GM19324 (cell line): ENCODE measurements around the gene SLC35G6.
"Not testable (repeated sequence)": the region's sequence is repeated elsewhere in the genome, so short reads cannot be mapped to it uniquely, and the experiment has no call there.

Source experiments
- ATAC-seq: cut with Tn5 transposase; IDR thresholded peaks from one replicate; pipeline ENCODE4 v1.9.1; 2021; ENCODE audit warnings: mild to moderate bottlenecking, moderate library complexity; ENCODE audit not compliant: unreplicated experiment, low FRiP score

Gene SLC35G6

DNA sequence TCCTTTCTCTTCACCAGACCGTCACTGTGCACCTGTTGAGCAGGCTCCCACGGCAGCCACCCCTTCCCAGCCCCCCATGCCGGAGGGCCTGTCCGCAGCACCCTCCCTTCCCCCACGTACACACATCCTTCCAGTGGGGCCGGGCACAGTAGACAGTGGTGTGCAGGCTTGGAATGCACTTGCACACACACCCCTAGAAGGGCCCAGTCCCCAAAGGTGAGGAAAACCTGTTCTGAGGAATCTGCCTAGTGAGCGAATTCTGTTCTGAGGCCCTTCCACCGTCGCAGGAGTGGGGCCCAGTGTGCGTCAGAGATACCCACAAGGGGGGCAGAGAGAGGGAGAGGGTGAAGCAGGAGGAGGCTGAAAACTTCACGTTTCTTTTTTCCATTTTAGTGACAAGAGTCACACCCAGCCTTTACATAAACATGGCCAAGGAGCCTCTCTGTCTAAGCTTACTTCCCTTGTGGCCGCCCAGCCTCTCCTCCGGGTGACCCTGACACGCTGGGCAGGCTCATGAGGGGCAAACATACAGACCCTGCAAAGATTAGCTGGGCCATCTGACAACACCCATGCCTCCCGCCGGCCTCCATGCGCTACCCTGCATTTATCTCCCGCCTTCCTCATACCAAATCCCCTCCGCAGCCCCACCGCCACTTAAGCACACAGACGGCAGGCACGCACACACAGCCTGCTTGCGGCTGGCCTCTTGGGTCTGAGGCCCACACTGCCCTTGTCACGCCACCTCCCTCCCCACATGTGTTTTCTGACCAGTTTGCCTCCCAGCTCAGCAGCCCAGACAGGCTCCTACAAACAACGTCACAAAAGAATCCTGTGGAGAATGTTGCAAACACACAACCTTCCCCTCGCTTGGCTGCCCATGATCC lies 3.6 kb upstream of the SLC35G6 start:
- no peak for ATAC-seq

DNA sequence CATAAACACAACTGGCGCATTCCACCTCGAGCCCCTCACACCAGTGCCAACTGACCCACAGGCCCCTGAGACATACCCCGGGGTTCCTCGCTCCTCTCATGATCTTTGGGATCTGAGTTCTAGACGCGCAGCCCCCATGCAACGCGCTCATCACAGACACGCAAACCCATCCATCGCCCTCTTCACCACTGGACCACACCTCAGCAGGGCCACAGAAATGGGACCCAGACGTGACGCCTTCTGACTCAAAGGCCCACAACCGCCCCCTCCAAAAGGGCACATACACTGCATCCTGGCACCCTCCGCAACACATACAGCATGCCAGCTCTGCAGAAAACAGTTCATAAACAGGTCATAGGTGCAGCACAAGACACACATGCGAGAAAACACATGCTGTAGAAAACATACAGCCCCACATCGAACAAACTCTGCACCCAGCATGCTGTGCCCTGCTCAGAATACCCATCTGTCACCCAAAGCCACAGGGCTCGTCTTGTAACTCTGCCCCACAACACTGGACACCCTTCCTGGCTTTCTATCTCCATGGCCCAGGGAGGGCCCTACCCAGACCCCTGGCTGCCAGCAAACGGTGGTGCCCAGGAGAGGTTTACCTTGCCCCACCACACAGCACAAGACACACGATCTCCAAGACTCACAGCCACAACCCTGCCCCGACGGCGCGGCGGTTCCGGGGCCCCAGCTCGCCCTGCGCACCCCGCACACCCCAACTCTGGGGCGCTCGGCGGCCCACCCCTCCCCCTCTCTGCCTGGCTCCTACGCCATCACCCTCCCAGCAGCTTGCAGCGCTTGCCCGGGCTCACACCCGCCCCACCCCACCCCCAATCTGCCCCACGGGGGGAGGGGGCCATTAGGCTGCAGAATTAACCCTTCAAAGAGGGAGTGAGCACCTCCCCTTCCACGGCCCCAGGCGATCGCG lies 2.7 kb upstream of the SLC35G6 start:
- no peak for ATAC-seq

DNA sequence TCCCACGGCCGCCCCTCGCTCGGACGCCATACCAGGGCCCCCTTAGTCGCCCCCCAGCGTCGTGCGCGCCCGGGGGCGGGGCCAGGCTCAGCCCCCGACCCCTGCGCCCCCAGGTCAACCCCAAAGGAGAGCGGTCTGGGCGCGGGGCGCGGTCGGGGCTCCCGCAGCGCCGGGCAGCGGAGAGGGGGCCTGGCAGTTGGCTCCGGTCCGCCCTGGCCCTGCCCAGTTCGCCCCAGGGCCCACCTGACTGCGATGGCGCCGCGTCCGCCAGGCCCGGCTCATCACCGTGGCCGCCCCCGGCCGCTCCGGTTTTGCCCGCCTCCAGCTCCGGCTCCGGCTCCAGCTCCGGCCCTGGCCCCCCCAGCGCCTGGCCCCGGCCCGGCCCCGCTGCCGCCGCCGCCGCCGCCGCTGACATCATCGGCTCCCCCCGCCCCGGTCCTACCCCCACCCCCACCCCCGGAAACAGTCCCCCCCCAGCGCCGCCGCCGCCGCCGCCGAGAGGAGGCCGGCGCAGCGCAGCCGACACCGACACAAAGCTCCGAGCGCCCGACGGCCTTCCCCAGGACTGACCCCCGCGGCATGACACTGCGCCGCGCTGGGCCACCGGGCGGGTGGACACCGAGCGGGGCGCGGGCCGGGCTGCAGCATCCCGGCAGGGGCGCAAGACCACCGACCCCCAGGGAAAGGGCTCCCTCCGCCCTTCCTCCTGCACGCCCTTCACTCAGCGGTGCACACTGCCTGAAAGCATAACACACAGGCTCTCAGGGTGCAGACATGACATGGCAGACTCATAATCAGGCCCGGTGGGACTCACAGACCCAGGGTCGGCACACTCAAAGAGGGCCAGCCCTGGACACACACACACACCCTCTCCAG lies 1.8 kb upstream of the SLC35G6 start, which contains the start of gene ZBTB4:
Gene ZBTB4, minus strand, starts transcription at position 419 of the 876 bp plus-strand sequence. CDS start 12,830 bp downstream, outside the sequence.
- no peak for ATAC-seq

DNA sequence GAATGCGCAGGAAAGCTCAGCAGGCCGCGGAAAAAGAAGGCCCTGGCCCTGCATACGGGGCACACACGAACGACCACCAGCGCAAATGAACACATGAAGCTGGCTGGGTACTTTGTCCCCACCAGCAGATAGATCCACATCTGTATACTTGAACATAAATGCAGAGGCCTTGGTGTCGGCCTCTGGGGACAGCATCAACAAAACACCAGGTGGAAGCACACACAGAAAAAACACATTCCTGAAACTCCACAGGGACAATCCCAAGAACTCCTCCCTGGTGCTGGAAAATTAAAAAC lies 1.2 kb upstream of the SLC35G6 start:
- no peak for ATAC-seq

DNA sequence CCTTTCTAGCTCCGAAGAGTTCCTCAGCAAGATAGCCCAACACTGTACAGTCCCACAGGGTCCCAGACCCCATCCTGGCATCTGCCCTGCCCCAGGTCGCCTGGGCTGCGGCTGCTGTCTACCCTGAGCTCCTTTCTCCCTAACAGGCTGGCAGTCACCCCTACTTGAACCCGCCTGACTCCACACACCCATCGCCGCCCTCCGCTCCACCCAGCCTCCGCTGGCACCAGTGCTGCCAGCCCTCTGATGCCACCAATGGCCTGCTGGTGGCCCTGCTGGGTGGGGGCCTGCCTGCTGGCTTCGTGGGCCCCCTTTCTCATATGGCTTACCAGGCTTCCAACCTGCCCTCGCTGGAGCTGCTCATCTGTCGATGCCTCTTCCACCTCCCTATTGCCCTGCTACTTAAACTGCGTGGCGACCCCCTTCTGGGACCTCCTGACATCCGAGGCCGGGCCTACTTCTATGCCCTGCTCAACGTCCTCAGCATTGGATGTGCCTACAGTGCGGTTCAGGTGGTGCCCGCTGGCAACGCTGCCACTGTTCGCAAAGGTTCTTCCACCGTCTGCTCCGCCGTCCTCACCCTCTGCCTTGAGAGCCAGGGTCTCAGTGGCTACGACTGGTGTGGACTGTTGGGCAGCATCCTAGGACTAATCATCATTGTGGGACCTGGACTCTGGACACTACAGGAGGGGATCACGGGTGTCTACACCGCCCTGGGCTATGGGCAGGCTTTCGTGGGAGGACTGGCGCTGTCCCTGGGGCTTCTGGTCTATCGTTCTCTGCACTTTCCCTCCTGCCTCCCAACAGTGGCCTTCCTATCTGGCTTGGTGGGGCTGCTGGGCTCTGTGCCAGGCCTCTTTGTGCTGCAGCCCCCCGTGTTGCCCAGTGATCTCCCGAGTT lies 846 bp downstream of the SLC35G6 start:
- ATAC-seq, result not testable (repeated sequence)

DNA sequence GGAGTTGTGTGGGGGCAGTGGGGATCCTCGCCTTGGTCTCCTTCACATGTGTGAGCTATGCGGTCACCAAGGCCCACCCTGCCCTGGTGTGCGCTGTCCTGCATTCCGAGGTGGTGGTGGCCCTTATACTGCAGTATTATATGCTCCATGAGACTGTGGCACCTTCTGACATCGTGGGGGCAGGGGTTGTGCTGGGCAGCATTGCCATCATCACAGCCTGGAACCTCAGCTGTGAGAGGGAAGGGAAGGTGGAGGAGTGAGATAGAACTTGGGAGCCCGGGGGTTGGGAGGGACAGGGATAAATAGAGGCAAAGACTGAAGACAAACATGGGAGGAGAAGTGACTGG lies 1.5 kb downstream of the SLC35G6 start:
- not testable (repeated sequence) for ATAC-seq

DNA sequence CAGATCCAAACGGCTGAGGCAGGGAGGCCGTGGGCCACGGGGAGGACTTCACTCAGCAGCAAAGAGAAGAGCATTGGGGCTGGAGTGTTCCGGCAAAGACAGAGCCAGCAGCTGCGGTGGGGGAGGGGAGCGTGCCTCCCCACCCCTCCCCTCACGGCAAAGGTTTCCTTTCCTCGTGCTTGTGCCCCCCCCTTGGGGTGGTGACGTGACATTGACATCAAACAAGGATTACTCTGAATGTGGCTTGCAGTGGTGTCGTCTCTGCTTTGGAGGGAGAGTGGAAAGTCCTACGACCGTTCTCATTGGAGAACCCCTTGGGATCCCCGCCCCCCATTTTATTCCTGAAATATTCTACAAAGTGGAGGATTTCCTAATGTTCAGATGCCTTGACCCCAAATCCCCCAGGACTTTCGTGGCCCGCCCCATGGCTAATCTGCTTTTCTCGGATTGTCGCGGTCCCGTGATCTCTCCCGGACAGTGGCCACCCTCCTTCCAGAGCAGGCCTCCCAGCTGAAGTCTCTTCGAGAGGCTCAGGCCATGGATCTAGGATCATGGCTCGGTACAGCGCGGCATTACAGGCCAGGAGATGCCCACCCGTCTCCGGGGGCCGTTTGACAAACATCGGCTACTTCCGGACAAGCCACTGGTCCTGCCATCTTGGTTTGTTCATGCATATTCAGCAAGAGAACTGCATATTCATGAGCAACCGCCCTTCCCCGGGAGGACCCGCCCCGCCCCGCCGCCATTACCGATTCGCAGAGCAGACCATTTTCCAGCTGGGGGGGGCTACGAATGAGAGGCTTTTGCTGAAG lies 2.2 kb downstream of the SLC35G6 start:
- peak; percentile 38 for ATAC-seq

DNA sequence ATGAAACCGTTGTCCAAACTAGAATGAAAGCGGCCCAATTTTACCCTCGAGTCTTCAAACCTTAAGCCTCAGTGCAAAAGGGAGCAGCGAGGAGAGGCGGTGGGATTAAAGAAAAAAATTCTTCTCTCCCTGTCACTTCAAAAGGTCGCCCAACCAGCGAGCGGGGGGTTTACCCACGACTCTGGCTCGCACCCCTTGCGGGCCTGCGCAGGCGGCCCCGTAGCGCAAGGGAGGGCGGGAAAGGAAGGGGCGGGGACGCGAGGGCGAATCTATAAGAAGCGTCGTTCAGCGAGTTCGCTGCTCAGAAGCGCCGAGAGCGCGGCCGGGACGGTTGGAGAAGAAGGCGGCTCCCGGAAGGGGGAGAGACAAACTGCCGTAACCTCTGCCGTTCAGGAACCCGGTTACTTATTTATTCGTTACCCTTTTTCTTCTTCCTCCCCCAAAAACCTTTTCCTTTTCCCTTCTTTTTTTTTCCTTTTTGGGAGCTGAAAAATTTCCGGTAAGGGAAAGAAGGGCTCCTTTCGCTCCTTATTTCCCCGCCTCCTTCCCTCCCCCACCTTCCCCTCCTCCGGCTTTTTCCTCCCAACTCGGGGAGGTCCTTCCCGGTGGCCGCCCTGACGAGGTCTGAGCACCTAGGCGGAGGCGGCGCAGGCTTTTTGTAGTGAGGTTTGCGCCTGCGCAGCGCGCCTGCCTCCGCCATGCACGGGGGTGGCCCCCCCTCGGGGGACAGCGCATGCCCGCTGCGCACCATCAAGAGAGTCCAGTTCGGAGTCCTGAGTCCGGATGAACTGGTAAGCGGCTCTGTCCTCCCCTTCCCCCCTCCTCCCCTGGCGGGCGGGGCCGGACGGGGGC lies 3.0 kb downstream of the SLC35G6 start, which contains the start of gene POLR2A:
Gene POLR2A, plus strand, starts transcription at position 300 of the 852 bp plus-strand sequence.
- peak; percentile 76 for ATAC-seq

DNA sequence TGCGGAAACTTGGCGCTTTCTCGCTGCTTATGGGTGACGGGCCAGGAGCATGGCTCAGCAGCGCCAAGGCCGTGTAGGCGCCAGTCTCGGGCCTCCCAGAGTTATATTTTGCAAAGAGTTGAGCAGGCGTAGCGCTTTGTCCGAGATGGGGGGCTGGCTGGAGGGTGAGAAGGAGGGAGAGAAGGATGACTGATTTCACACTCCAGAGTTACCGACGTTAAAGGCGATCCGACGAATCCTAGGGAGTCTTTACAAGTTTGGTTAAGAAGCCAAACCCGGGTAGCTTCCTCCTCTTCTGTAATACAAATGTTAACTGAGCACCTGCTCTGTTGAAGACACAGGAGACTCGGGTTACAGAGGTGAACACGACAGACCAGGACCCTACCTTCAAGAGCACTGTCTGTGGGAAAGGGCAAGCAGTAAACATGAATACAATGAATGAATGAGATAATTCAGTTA lies 3.7 kb downstream of the SLC35G6 start:
- no peak for ATAC-seq

DNA sequence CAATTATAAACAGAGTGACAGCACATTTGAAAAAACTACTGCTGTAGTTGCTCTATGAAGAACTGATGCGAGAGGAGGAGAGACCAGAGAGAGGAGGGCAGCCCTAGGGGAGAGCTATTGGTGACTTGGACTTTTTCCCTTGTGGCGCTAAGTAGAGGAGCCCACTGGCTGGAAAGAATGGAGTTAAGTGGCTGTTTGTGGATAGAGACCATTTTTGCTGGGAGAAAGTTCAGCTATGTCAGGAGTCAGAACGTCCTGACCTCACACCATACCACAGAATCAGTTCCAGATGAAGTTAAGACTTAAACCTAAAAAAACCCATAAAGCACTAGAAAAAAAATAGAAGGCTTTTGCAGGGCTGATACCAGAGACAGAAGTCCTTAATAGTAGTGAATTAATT lies 4.9 kb downstream of the SLC35G6 start:
- ATAC-seq, result no peak

DNA sequence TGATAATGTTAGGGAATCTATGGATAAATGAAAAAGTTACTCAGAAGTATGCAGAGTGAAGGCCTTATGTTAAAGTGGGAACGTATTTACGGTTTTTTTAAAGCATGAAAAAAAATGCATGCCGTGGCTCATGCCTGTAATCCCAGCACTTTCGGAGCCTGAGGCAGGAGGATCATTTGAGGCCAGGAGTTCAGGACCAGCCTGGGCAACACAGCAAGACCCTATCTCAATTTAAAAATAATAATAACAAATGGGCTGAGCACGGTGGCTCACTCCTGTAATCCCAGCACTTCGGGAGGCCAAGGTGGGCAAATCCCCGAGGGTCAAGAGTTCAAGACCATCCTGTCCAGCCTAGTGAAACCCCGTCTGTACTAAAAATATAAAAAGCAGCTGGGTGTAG lies 8.9 kb downstream of the SLC35G6 start:
- ATAC-seq, result no peak

DNA sequence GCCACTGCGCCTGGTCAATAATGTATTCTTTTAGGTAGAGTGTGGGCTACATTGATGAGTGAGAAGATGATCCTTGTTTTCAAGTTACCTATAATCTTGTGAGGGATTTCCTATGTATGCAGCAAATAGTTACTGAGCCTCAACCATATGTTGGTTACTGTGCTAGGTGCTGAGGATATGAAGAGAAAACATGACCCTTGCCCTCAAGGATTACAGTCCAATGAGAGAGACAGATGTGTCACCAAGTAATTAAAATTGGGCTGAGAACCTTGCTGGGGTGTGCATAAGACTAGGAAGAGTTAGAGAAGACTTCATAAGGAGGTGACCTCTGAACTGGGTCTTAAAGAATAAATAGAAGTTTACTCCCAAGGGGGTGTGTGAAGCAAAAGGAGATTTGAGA lies 10.3 kb downstream of the SLC35G6 start:
- ATAC-seq, result no peak

DNA sequence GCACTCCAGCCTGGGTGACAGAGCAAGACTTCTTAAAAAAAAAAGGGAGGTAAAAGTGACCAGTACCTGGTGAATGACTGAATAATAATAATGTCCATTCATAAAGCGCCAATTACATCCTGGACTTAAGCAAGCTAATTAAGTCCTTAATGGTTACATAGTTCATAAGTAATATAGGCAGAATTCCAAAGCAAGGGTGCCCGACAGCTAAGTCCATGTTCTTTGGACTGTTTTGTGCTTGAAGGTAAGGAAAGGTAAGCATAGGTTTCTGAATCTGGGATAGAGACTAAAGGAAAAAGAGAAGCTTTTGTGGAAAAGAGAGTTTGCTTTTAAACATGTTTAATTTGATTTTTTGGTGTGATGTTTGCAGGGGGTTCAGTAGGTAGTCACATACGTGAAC lies 12.7 kb downstream of the SLC35G6 start:
- ATAC-seq, result no peak

DNA sequence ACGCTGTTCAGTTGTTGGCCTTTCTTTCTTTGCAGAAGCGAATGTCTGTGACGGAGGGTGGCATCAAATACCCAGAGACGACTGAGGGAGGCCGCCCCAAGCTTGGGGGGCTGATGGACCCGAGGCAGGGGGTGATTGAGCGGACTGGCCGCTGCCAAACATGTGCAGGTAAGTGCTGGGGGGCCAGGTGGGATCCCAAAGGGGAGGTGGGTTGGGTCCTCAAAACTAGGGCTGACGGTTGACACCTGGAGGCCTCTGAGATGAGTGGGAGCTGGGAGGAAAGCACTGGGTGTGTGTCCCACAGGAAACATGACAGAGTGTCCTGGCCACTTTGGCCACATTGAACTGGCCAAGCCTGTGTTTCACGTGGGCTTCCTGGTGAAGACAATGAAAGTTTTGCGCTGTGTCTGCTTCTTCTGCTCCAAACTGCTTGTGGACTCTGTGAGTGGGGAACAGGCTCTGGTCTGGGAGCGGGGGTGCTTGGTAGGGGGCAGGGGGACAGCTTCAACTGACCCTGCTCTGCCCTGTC lies 14.7 kb downstream of the SLC35G6 start:
- no peak for ATAC-seq

DNA sequence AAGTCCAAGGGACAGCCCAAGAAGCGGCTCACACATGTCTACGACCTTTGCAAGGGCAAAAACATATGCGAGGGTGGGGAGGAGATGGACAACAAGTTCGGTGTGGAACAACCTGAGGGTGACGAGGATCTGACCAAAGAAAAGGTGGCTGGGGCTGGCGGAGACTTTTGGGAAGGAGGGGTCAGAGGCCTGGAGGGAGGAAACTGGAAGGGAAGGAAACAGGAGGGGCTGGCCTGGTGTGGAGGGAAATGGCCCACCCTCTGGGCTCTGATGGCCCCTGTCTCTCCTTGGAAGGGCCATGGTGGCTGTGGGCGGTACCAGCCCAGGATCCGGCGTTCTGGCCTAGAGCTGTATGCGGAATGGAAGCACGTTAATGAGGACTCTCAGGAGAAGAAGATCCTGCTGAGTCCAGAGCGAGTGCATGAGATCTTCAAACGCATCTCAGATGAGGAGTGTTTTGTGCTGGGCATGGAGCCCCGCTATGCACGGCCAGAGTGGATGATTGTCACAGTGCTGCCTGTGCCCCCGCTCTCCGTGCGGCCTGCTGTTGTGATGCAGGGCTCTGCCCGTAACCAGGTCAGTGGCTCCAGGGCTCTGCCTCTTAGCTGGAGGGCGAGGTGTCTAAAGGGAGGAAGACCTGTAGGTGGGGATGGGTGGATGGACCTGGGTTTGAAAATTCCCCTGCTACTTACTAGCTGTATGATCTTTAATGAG lies 15.4 kb downstream of the SLC35G6 start:
- ATAC-seq, result no peak

DNA sequence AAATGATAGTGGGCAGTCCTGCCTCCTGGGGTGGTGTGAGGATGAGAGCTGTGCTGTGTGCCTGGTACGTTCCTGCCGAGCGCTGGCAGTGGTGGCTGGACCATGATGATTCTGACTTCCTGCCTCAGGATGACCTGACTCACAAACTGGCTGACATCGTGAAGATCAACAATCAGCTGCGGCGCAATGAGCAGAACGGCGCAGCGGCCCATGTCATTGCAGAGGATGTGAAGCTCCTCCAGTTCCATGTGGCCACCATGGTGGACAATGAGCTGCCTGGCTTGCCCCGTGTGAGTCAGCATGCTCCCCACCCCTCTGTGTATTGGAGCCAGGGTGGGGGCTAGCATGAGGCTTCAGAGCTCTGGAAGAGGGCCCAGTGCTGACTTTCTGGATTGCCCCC lies 16.0 kb downstream of the SLC35G6 start:
- no peak for ATAC-seq

DNA sequence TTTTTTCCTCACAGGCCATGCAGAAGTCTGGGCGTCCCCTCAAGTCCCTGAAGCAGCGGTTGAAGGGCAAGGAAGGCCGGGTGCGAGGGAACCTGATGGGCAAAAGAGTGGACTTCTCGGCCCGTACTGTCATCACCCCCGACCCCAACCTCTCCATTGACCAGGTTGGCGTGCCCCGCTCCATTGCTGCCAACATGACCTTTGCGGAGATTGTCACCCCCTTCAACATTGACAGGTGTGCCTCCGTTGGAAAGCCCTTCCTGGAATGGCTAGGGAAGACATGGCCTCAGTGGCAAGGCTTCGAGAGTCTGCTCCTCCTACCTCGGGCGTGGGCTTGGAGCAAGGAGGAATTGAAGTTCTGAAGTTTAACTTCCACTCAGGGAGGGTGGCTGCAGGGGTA lies 16.4 kb downstream of the SLC35G6 start:
- no peak for ATAC-seq
